ENCODE data around the gene BANF1.

DNA sequence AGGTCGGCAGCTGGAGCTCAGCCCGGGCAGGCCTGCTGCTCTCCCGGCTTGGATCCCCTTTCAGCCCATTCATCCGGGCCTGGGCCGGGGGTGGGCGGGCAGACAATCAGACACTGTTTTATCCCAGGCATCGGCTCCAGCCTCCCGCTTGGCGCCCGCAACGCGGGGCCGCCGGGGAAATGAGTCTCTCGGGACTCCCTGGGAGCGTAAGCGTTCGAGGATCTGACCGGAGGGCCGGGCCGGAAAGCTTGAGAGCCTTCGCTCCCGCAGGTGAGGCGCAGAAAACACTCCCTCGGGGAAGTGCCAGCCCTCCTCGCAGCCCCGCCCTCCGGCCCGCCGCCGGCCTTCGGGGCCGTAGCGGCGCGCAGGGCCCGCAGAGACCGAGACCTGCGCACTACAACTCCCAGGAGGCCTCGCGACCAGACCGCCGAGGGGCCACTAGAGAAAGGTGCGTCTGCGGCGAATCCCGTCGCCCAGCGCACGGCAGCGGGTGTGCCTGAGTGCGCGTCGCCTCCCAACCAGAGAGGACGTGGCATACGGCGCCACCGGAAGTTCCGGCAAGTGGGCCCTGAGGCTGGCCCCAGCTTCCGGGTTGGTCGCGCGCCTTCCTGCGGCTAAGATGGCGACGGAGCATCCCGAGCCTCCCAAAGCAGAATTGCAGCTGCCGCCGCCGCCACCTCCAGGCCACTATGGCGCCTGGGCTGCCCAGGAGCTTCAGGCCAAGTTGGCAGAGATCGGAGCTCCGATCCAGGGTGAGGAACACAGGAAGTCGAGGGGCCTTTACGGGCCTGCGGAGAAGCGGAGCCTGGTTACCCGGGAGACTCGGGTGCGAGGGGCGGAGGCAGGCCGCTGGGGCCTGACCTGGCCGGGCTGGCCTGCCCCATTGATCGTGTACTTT, 49.7 kb downstream of the BANF1 start, which contains the start of gene SF3B2:
- TF ChIP-seq, protein P1, sequence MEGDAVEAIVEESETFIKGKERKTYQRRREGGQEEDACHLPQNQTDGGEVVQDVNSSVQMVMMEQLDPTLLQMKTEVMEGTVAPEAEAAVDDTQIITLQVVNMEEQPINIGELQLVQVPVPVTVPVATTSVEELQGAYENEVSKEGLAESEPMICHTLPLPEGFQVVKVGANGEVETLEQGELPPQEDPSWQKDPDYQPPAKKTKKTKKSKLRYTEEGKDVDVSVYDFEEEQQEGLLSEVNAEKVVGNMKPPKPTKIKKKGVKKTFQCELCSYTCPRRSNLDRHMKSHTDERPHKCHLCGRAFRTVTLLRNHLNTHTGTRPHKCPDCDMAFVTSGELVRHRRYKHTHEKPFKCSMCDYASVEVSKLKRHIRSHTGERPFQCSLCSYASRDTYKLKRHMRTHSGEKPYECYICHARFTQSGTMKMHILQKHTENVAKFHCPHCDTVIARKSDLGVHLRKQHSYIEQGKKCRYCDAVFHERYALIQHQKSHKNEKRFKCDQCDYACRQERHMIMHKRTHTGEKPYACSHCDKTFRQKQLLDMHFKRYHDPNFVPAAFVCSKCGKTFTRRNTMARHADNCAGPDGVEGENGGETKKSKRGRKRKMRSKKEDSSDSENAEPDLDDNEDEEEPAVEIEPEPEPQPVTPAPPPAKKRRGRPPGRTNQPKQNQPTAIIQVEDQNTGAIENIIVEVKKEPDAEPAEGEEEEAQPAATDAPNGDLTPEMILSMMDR (optimal IDR thresholded peaks at IDR 0.05 in 1 of 3, IDR thresholded peaks at IDR 0.05 in 1 of 3, conservative IDR thresholded peaks at IDR 0.05 in 1 of 3; ENCODE audit: extremely low read depth in 1 of 3, insufficient read depth in 2 of 3, low read length in 3 of 3): no peak
- TF ChIP-seq EZH2 (IDR thresholded peaks at IDR 0.05; ENCODE audit: low read length): no peak

Data from keratinocyte (primary cell).